ENCODE measurements around the gene PGM1. TPM values are rescaled to one million over a fixed set of nuclear protein-coding genes. Genes with fewer than 3 reads are reported as not detected.

PGM1 gene
- total RNA-seq, 1 donor from 2014 or later, result 36.9 TPM

GRCh38 chr1:63669151-63669961 is 76.1 kb downstream of the PGM1 start:
- Histone ChIP-seq H3K4me2 (ENCODE audit: low read length) (no peak overlapping the region), H3K79me2 (ENCODE audit: insufficient read depth, low read length) (no peaks in the 10 kb centered on the region), H3K27ac (ENCODE audit: low read depth, low read length) (no peak overlapping the region), H4K20me1 (ENCODE audit: insufficient read depth, low read length) (no peaks in the 10 kb centered on the region), H3K27me3 (ENCODE audit: insufficient read depth, low read length) (no peaks in the 10 kb centered on the region), H3K4me1 (ENCODE audit: insufficient read depth, low read length) (no peaks in the 10 kb centered on the region), H3K9ac (ENCODE audit: low read length) (no peak overlapping the region), H3K36me3 (ENCODE audit: insufficient read depth, low read length) (no peaks in the 10 kb centered on the region), H2AFZ (ENCODE audit: low read depth, low read length) (no peak overlapping the region), H3K4me3 (ENCODE audit: insufficient read depth, low read depth, low read length) (no peak overlapping the region), H3K9me3 (ENCODE audit: insufficient read depth, low read depth, low read length) (no peaks in the 10 kb centered on the region)
- H3K9me3 Mint-ChIP-seq (ENCODE audit: unreplicated experiment), result peaks cover 6% of the 10 kb centered on the region
- H3K4me1 Mint-ChIP-seq (ENCODE audit: low read depth, unreplicated experiment), result peaks cover 1% of the 10 kb centered on the region
- peaks cover 5% of the 10 kb centered on the region for H3K27me3 Mint-ChIP-seq (ENCODE audit: low read depth, unreplicated experiment)
- no peak overlapping the region for H3K27ac Mint-ChIP-seq (ENCODE audit: unreplicated experiment)
- peaks cover 9% of the 10 kb centered on the region for H3K36me3 Mint-ChIP-seq (ENCODE audit: low read depth, unreplicated experiment)
- H3K4me3 Mint-ChIP-seq (ENCODE audit: unreplicated experiment), result no peak overlapping the region
- no peak for DNase-seq (ENCODE audit: low read depth)
- TF ChIP-seq CTCF (IDR thresholded peaks at IDR 0.05; ENCODE audit: insufficient read depth, low read depth, low read length), result no peak
- TF ChIP-seq EZH2 (IDR thresholded peaks at IDR 0.05; ENCODE audit: insufficient read depth, low read length), result no peak
- no peak for FAIRE-seq

DNA sequence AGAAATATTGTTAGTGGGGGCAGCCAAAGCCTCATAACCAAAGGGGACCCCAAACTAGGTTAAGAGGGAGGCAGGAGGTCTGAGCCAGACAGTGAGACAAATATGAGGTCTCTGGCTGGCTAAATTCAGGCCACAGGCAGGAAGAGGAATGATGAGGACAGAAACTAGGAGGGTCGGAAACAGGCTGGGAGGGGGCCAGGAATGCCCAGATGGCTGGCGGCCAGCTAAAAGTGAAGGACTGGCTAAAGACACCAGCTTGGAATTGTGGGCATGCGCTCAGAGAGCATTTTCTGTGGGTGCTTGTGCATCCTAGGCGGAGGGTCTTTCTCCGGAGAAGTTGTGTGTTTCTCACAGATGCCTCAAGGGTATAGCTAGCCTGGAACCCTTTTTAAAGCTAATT is 77.0 kb downstream of the PGM1 start:
- no peak overlapping the region for H3K27ac Mint-ChIP-seq (ENCODE audit: unreplicated experiment)
- Histone ChIP-seq H2AFZ (ENCODE audit: low read depth, low read length) (no peak overlapping the region), H3K4me1 (ENCODE audit: insufficient read depth, low read length) (no peaks in the 10 kb centered on the region), H4K20me1 (ENCODE audit: insufficient read depth, low read length) (no peaks in the 10 kb centered on the region), H3K4me2 (ENCODE audit: low read length) (no peak overlapping the region), H3K9me3 (ENCODE audit: insufficient read depth, low read depth, low read length) (no peaks in the 10 kb centered on the region), H3K9ac (ENCODE audit: low read length) (no peak overlapping the region), H3K4me3 (ENCODE audit: insufficient read depth, low read depth, low read length) (no peak overlapping the region), H3K79me2 (ENCODE audit: insufficient read depth, low read length) (no peaks in the 10 kb centered on the region), H3K36me3 (ENCODE audit: insufficient read depth, low read length) (no peaks in the 10 kb centered on the region), H3K27me3 (ENCODE audit: insufficient read depth, low read length) (no peaks in the 10 kb centered on the region), H3K27ac (ENCODE audit: low read depth, low read length) (no peak overlapping the region)
- H3K36me3 Mint-ChIP-seq (ENCODE audit: low read depth, unreplicated experiment), result peaks cover 3% of the 10 kb centered on the region
- peaks cover 5% of the 10 kb centered on the region for H3K27me3 Mint-ChIP-seq (ENCODE audit: low read depth, unreplicated experiment)
- TF ChIP-seq EZH2 (IDR thresholded peaks at IDR 0.05; ENCODE audit: insufficient read depth, low read length) (no peak), CTCF (IDR thresholded peaks at IDR 0.05; ENCODE audit: insufficient read depth, low read depth, low read length) (no peak)
- peaks cover 5% of the 10 kb centered on the region for H3K4me1 Mint-ChIP-seq (ENCODE audit: low read depth, unreplicated experiment)
- H3K4me3 Mint-ChIP-seq (ENCODE audit: unreplicated experiment), result no peak overlapping the region
- FAIRE-seq (no peak), DNase-seq (ENCODE audit: low read depth) (no peak)
- H3K9me3 Mint-ChIP-seq (ENCODE audit: unreplicated experiment), result peaks cover 4% of the 10 kb centered on the region

- Mint-ChIP-seq H3K9me3 (ENCODE audit: unreplicated experiment) (peaks cover 5% of the 10 kb centered on the region), H3K4me3 (ENCODE audit: unreplicated experiment) (no peak overlapping the region), H3K27me3 (ENCODE audit: low read depth, unreplicated experiment) (peaks cover 5% of the 10 kb centered on the region), H3K4me1 (ENCODE audit: low read depth, unreplicated experiment) (peaks cover 5% of the 10 kb centered on the region), H3K36me3 (ENCODE audit: low read depth, unreplicated experiment) (peaks cover 4% of the 10 kb centered on the region), H3K27ac (ENCODE audit: unreplicated experiment) (no peak overlapping the region)
- Histone ChIP-seq H3K9me3 (ENCODE audit: insufficient read depth, low read depth, low read length) (no peaks in the 10 kb centered on the region), H2AFZ (ENCODE audit: low read depth, low read length) (no peak overlapping the region), H3K4me1 (ENCODE audit: insufficient read depth, low read length) (no peaks in the 10 kb centered on the region), H3K4me3 (ENCODE audit: insufficient read depth, low read depth, low read length) (no peak overlapping the region), H3K27me3 (ENCODE audit: insufficient read depth, low read length) (peaks cover 3% of the 10 kb centered on the region), H3K9ac (ENCODE audit: low read length) (no peak overlapping the region), H3K27ac (ENCODE audit: low read depth, low read length) (no peak overlapping the region), H4K20me1 (ENCODE audit: insufficient read depth, low read length) (no peaks in the 10 kb centered on the region), H3K79me2 (ENCODE audit: insufficient read depth, low read length) (no peaks in the 10 kb centered on the region), H3K36me3 (ENCODE audit: insufficient read depth, low read length) (no peaks in the 10 kb centered on the region), H3K4me2 (ENCODE audit: low read length) (no peak overlapping the region)
- TF ChIP-seq EZH2 (IDR thresholded peaks at IDR 0.05; ENCODE audit: insufficient read depth, low read length) (no peak), CTCF (IDR thresholded peaks at IDR 0.05; ENCODE audit: insufficient read depth, low read depth, low read length) (no peak)
- no peak for FAIRE-seq
- DNase-seq (ENCODE audit: low read depth), result no peak
Measured at GRCh38 chr1:63671514-63671913, 78.3 kb downstream of the PGM1 start.
